ENCODE measurements around the gene NIN.

- no peak for TF ChIP-seq POLR2AphosphoS5 (IDR thresholded peaks at IDR 0.05; ENCODE audit: low read depth, low read length)
- TF ChIP-seq POLR2A (IDR thresholded peaks at IDR 0.05; ENCODE audit: low read depth, low read length): no peak
- no peak for TF ChIP-seq TAF1 (IDR thresholded peaks at IDR 0.05; ENCODE audit: borderline replicate concordance, low read depth, low read length)
Measured at GRCh38 chr14:50697659-50698290, 133.2 kb downstream of the NIN start.
